COLO668 (cell line): ENCODE measurements around the gene PTPN14.
A peak's percentile ranks its signal among the peaks of the same experiment; 100 is the strongest.

Experiments
- DNase-seq: peaks from one replicate; lab custom pipeline; 2025; ENCODE audit not compliant: unreplicated experiment; lab: John Stamatoyannopoulos, UW

Gene PTPN14

GRCh38 chr1:214458541-214458940, 92.9 kb downstream of the PTPN14 start:
- no peak for DNase-seq

GRCh38 chr1:214455971-214456867, 95.2 kb downstream of the PTPN14 start:
- DNase-seq = no peak

- no peak for DNase-seq
Measured at GRCh38 chr1:214455479-214455878, 95.9 kb downstream of the PTPN14 start.

- DNase-seq = no peak
Measured at GRCh38 chr1:214454569-214455396, 96.6 kb downstream of the PTPN14 start.

GRCh38 chr1:214453109-214453722, 98.2 kb downstream of the PTPN14 start:
- DNase-seq = no peak

GRCh38 chr1:214452152-214452784, 99.1 kb downstream of the PTPN14 start:
- DNase-seq = no peak

- DNase-seq = no peak
Measured at GRCh38 chr1:214451596-214451995, 99.8 kb downstream of the PTPN14 start.

GRCh38 chr1:214449371-214449770, 102.0 kb downstream of the PTPN14 start:
- no peak for DNase-seq

- no peak for DNase-seq
Measured at GRCh38 chr1:214448536-214448935, 102.9 kb downstream of the PTPN14 start.

GRCh38 chr1:214447557-214447871, 103.9 kb downstream of the PTPN14 start:
- no peak for DNase-seq

GRCh38 chr1:214446772-214447556, 104.4 kb downstream of the PTPN14 start:
- DNase-seq = no peak

GRCh38 chr1:214445831-214446614, 105.4 kb downstream of the PTPN14 start:
- DNase-seq = no peak

GRCh38 chr1:214445199-214445598, 106.2 kb downstream of the PTPN14 start:
- DNase-seq = no peak

GRCh38 chr1:214444182-214444939, 107.0 kb downstream of the PTPN14 start:
- no peak for DNase-seq

- no peak for DNase-seq
Measured at GRCh38 chr1:214441119-214441518, 110.3 kb downstream of the PTPN14 start.

- no peak for DNase-seq
Measured at GRCh38 chr1:214440219-214440965, 111.0 kb downstream of the PTPN14 start.

GRCh38 chr1:214439352-214440119, 111.9 kb downstream of the PTPN14 start:
- DNase-seq = peak; percentile 79
